GM19438 (cell line): Measurements from ENCODE around the gene SAMD4A.
A peak's percentile ranks its signal among the peaks of the same experiment; 100 is the strongest.

ENCODE experiments used
- ATAC-seq: cut with Tn5 transposase; IDR thresholded peaks from one replicate; pipeline ENCODE4 v1.9.1; 2021; ENCODE audit warnings: low read depth; ENCODE audit not compliant: unreplicated experiment

SAMD4A gene

GRCh38 chr14:54565785-54566409 is 1.0 kb upstream of the SAMD4A start:
- ATAC-seq = peak; percentile 43

- no peak for ATAC-seq
Observed at GRCh38 chr14:54567224-54567638, 303 bp downstream of the SAMD4A start.

- no peak for ATAC-seq
Observed at GRCh38 chr14:54567639-54568561, 972 bp downstream of the SAMD4A start.

- ATAC-seq = no peak
Observed at GRCh38 chr14:54568821-54569595, 2.1 kb downstream of the SAMD4A start.

- ATAC-seq = no peak
Observed at GRCh38 chr14:54570047-54570446, 3.1 kb downstream of the SAMD4A start.

- no peak for ATAC-seq
Observed at GRCh38 chr14:54570631-54571415, 3.9 kb downstream of the SAMD4A start.

GRCh38 chr14:54572316-54572715 is 5.4 kb downstream of the SAMD4A start:
- no peak for ATAC-seq

- no peak for ATAC-seq
Observed at GRCh38 chr14:54574528-54574927, 7.6 kb downstream of the SAMD4A start.

- no peak for ATAC-seq
Observed at GRCh38 chr14:54577494-54577893, 10.6 kb downstream of the SAMD4A start.

- ATAC-seq = no peak
Observed at GRCh38 chr14:54577977-54578376, 11.0 kb downstream of the SAMD4A start.

GRCh38 chr14:54579621-54580020 is 12.7 kb downstream of the SAMD4A start:
- ATAC-seq = no peak

GRCh38 chr14:54580933-54581332 is 14.0 kb downstream of the SAMD4A start:
- no peak for ATAC-seq

GRCh38 chr14:54582334-54582733 is 15.4 kb downstream of the SAMD4A start:
- no peak for ATAC-seq

GRCh38 chr14:54584097-54584496 is 17.2 kb downstream of the SAMD4A start:
- no peak for ATAC-seq

GRCh38 chr14:54585214-54585613 is 18.3 kb downstream of the SAMD4A start:
- no peak for ATAC-seq

GRCh38 chr14:54589076-54589475 is 22.1 kb downstream of the SAMD4A start:
- ATAC-seq = no peak

- ATAC-seq = no peak
Observed at GRCh38 chr14:54589843-54590242, 22.9 kb downstream of the SAMD4A start.

GRCh38 chr14:54590481-54590880 is 23.6 kb downstream of the SAMD4A start:
- ATAC-seq = no peak

- ATAC-seq = no peak
Observed at GRCh38 chr14:54591461-54591860, 24.5 kb downstream of the SAMD4A start.

GRCh38 chr14:54591866-54592265 is 24.9 kb downstream of the SAMD4A start:
- no peak for ATAC-seq
